ENCODE data around the gene AASDH. TPM values are rescaled to one million over a fixed set of nuclear protein-coding genes. Genes with fewer than 3 reads are reported as not detected.

Gene AASDH
- 18.9 and 20.9 TPM in 2 replicates for total RNA-seq

DNA sequence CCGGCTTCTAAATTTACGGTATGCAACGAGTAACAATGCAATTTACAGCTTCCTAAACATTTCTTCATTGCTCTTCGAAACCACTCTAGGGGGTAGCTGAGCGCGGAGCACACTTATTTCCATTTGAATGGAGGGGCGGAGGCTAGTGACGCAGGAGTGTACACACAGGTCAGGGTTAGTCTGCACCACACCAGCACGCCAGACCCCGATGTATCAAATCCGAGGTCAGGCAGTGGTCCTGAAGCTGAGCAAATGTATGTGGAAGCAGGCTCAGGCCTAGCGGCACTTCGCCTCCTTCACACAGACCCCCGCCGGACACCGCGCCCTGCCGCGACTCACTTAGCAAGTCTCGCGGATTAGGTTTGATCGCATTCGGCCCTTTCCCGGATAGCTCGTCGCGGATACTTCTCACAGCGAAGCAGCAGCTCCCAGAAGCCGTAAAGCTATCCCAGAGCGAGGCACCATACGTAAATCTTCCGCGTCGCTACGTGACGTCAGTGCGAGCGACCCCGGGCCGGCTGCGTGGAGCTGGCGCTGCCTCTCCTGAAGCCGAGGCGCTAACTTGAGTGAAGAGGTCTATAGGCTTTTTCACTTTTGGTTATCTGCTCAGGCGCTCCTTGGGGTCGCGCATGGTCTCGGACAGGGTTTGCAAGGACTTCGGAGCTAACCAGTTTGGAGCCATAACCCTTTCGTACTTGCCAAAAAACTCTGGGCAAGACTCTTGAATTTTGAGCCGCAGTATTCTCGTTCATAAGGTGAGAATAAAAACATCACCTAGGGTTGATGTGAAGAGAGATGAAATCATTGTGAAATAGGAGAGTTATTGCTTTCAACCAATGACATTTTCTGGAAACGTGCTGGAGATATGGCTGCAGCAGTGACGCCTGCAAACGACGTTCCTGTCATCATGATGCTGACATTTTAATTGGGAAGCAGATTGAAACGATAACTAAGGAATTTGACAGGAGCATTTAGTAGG, at the start of gene AASDH:
Gene AASDH (minus strand): TSS at position 469 of the 979 bp plus-strand sequence. CDS start 3,192 bp downstream, outside the sequence.

GRCh38 chr4:56435140-56435926, 48.0 kb upstream of the AASDH start, which contains the start of gene PPAT:
Gene PPAT, minus strand, starts transcription at chr4:56435615. Its CDS starts 138 bp downstream, at chr4:56435477.

Other genes starting within 250 kb of the AASDH start
- 12.9 and 15.1 TPM in 2 replicates for gene PPAT, start 48.1 kb upstream of the AASDH start, total RNA-seq
- gene PAICS, start 48.8 kb upstream of the AASDH start, total RNA-seq: 27.5 and 87.7 TPM in 2 replicates
- gene SRP72, start 80.1 kb upstream of the AASDH start, total RNA-seq: 98.6 and 102 TPM in 2 replicates
- gene ARL9, start 118.3 kb upstream of the AASDH start, total RNA-seq: 0.15 and 0.17 TPM in 2 replicates